Activated CD4-positive, alpha-beta T cell treated with anti-CD3 and anti-CD28 coated beads, Interleukin-2, Interleukin-6, amounts not matched to agents 100 ng/mL and 50 ng/mL, durations not matched to agents 16 hours and 8 hours (primary cell): ENCODE measurements around the gene FAM72D.
A peak's percentile ranks its signal among the peaks of the same experiment; 100 is the strongest.
"Not testable (repeated sequence)": the region's sequence is repeated elsewhere in the genome, so short reads cannot be mapped to it uniquely, and the experiment has no call there.

Experiments
- DNase-seq: peaks from one replicate; pipeline ENCODE4 v3.0.0-alpha.2; 2020

Gene FAM72D

DNA sequence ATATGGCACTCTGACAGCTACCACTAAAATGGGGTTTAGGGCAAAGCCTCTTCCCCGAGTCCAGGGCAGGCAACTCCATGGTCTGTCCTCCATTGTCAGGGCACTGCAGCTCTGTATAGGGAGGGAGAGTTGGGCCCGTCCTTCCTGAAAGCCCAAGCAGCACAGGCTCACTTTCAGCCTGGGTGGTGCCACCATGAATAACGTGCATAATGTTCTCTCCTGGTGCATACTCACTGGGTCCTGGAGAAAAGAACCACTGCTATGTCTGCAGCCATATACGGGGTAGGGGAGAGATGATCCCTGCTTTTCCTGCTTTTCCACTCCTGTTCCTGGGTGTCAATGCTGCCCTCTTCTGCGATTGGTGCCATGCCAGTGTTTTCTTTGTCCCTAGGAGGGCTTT is 60.1 kb downstream of the FAM72D start:
- DNase-seq = not testable (repeated sequence)

DNA sequence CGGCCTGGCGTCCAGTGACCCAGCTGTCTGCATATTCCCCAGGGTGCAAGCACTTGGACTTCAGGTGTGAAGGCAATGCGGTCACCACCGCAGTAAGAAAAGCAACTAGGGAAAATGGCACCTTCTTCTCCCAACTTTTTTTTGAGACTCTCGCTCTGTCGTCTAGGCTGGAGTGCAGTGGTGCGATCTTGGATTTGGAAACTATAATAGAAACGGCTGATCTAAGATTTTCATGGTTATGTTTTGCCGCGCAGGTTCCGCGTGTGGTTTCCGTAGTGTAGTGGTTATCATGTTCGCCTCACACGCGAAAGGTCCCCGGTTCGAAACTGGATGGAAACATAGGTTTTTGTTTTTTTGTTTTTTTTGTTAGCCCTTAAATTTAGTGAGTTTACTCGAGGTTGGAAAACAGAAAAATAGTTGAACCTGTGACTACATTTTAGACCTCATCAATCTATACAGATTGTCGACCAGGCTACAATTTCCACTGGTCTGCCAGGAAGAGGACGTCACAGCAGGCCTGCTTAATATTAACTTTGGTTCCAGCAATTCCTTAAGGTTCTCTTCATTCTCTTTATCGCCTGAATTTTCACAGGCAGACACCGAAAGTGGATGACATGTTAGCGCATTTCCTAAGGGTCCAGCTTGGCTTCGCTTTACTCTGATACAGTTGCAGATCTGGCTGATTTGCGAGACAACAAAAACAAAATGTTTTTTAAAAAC is 61.3 kb downstream of the FAM72D start:
- DNase-seq = peak; percentile 72

DNA sequence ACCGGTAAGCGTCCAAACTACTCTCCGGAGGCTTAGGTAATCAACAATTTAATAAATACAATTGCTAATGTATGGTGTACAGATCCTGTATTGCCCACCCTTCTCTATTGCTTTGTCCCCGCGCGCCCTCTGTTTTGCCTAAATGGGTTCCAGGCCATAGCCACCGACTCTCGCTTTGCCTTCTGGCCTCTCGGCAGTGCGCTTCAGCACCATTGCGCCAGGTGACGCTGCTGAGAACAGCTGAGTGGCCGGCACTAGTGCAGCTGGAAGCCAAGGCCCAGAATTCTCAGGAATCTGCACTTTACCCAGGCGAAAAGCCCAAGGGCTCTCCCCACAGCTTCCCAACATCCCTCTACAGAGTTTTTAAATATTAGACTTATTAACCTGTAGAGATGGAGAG is 61.9 kb downstream of the FAM72D start:
- DNase-seq = not testable (repeated sequence)

DNA sequence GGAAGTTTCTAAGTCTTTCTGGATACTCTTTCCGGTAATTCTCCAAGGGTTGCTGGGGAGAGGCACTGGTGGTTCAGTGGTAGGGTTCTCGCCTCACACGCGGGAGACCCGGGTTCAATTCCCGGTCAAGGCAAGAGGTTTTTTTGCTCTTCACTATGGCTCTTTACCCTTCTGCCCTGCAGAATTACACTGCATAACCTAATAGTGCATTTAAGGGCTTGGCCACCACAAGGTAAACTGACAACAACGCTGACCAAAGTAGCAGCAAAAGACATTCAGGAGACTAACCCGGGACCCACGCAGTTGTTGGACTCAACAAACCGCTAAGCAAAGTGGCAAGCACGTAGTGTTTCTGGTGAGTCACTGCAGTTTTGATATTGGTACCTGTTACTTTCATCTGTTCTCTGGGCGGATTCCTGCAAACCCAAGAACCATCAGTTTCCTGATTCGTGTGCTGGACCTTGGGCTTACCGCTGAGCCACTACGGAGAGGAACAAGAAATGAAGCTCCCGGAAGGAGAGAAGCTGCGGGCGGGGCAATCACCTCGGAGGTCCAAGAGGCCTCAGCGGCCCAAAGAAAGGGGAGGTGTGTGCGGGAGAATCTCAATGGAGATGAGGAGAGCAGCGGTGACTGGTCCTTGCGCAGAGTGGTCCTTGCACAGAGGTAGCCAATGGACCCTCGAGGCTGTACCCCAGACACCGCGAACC is 65.4 kb downstream of the FAM72D start:
- not testable (repeated sequence) for DNase-seq
